ENCODE data around the gene ACKR2. TPM values are rescaled to one million over a fixed set of nuclear protein-coding genes. Genes with fewer than 3 reads are reported as not detected.

The ACKR2 gene
- total RNA-seq, 1 experiment from 2014 or later, result 0.28 TPM

DNA sequence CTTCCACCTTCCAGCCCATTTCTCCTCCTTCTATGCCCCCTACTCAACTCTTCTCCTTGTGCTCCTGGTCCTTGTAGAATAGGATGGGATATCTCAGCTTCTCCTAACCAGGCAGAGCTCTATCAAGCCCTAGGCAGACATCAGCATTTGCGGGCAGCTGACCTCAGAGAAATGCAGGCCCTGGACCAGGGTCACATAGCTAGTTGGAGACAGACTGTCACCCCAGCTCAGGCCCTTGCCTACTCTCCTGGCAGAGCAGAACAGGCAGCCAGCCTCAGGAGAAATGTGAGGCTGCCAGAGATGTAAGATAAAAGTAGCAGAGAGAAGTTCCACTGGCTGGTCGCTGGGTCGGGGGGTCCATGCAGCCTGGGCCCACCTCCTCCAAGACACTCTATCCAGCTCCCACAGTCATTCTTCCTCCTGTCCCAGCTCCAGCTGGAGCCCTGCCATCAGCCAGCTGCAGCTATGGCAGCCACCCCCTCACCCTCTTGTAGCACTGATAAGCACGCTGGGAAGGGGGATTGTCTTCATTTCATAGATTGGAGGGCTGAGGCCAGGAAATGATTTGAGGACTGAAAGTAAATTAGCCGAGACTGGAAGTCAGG lies 62.4 kb downstream of the ACKR2 start:
- no peak for ATAC-seq
- CTCF ChIA-PET, result interaction anchor here (1.1 to 2.6 kb wide), 3 partner anchors 9 to 41 kb away, joined by 3 to 12 read pairs (median 10); no protein-coding TSS in a partner anchor
- H3K9me3 Mint-ChIP-seq, result no peaks in the 10 kb centered on the region
- TF ChIP-seq FOXJ3 (CRISPR knock-in tag; IDR thresholded peaks at IDR 0.05; ENCODE audit: borderline replicate concordance), result no peak
- no peak for TF ChIP-seq RELA (CRISPR knock-in tag; IDR thresholded peaks at IDR 0.05; ENCODE audit: borderline replicate concordance)
- no peak for TF ChIP-seq EMX1 (CRISPR knock-in tag; IDR thresholded peaks at IDR 0.05)
- TF ChIP-seq SOX15 (CRISPR knock-in tag; IDR thresholded peaks at IDR 0.05), result no peak
- no peak for TF ChIP-seq ZNF263 (CRISPR knock-in tag; IDR thresholded peaks at IDR 0.05; ENCODE audit: low read depth)
- TF ChIP-seq ZNF121 (CRISPR knock-in tag; IDR thresholded peaks at IDR 0.05), result no peak
- TF ChIP-seq FOXK1 (CRISPR knock-in tag; IDR thresholded peaks at IDR 0.05), result no peak
- TF ChIP-seq, protein P1, sequence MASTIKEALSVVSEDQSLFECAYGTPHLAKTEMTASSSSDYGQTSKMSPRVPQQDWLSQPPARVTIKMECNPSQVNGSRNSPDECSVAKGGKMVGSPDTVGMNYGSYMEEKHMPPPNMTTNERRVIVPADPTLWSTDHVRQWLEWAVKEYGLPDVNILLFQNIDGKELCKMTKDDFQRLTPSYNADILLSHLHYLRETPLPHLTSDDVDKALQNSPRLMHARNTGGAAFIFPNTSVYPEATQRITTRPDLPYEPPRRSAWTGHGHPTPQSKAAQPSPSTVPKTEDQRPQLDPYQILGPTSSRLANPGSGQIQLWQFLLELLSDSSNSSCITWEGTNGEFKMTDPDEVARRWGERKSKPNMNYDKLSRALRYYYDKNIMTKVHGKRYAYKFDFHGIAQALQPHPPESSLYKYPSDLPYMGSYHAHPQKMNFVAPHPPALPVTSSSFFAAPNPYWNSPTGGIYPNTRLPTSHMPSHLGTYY (CRISPR knock-in tag; IDR thresholded peaks at IDR 0.05), result no peak
- TF ChIP-seq, protein P2, sequence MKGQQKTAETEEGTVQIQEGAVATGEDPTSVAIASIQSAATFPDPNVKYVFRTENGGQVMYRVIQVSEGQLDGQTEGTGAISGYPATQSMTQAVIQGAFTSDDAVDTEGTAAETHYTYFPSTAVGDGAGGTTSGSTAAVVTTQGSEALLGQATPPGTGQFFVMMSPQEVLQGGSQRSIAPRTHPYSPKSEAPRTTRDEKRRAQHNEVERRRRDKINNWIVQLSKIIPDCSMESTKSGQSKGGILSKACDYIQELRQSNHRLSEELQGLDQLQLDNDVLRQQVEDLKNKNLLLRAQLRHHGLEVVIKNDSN (CRISPR knock-in tag; IDR thresholded peaks at IDR 0.05), result no peak
- no peak for TF ChIP-seq FOXP1 (CRISPR knock-in tag; IDR thresholded peaks at IDR 0.05; ENCODE audit: borderline replicate concordance)
- TF ChIP-seq ZBTB21 (CRISPR knock-in tag; IDR thresholded peaks at IDR 0.05; ENCODE audit: borderline replicate concordance), result no peak
- TF ChIP-seq, protein P3, sequence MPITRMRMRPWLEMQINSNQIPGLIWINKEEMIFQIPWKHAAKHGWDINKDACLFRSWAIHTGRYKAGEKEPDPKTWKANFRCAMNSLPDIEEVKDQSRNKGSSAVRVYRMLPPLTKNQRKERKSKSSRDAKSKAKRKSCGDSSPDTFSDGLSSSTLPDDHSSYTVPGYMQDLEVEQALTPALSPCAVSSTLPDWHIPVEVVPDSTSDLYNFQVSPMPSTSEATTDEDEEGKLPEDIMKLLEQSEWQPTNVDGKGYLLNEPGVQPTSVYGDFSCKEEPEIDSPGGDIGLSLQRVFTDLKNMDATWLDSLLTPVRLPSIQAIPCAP (CRISPR knock-in tag; IDR thresholded peaks at IDR 0.05), result no peak
- no peak for TF ChIP-seq CBFB (CRISPR knock-in tag; IDR thresholded peaks at IDR 0.05; ENCODE audit: low read depth)
- TF ChIP-seq CREB1 (CRISPR knock-in tag; IDR thresholded peaks at IDR 0.05), result no peak
- TF ChIP-seq, protein P4, sequence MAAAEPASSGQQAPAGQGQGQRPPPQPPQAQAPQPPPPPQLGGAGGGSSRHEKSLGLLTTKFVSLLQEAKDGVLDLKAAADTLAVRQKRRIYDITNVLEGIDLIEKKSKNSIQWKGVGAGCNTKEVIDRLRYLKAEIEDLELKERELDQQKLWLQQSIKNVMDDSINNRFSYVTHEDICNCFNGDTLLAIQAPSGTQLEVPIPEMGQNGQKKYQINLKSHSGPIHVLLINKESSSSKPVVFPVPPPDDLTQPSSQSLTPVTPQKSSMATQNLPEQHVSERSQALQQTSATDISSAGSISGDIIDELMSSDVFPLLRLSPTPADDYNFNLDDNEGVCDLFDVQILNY (CRISPR knock-in tag; IDR thresholded peaks at IDR 0.05), result no peak
- no peak for TF ChIP-seq SMAD4 (CRISPR knock-in tag; IDR thresholded peaks at IDR 0.05)
- TF ChIP-seq ZNF138 (CRISPR knock-in tag; conservative IDR thresholded peaks at IDR 0.05), result no peak
- no peak for TF ChIP-seq ELF4 (CRISPR knock-in tag; IDR thresholded peaks at IDR 0.05; ENCODE audit: low read depth)
- DNase-seq (ENCODE audit: low spot score), result no peak
- no peaks in the 10 kb centered on the region for H3K36me3 Mint-ChIP-seq
- H3K27ac Mint-ChIP-seq, result no peak overlapping the region
- H3K27me3 Mint-ChIP-seq (ENCODE audit: low read depth), result peaks cover 4% of the 10 kb centered on the region
- H3K4me1 Mint-ChIP-seq, result no peaks in the 10 kb centered on the region
- no peak overlapping the region for H3K4me3 Mint-ChIP-seq
- POLR2A ChIA-PET, result no interaction called here

DNA sequence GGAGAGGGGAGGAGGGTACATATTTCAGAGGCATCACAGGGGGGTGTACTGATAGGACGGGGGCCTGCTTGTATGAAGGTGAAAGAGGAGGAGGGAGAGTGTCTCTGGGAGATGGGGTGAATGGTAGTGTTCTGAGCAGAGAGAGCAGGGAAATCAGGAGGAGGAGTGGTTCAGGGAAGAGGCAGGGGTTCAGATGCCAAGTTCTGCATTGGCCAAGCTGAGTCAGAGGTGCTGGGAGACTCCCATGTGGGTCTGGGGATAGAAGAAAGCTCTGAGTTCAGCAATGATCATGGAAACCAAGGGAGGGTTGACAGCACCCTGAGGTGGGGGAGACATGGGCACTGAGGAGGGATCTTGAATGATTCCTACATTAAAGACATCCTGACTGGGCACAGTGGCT lies 63.5 kb downstream of the ACKR2 start:
- no peak overlapping the region for H3K27ac Mint-ChIP-seq
- CTCF ChIA-PET, result interaction anchor here (2.2 to 2.6 kb wide), 2 partner anchors 8 to 42 kb away, joined by 10 to 12 read pairs; no protein-coding TSS in a partner anchor
- H3K36me3 Mint-ChIP-seq, result no peaks in the 10 kb centered on the region
- no peak overlapping the region for H3K4me3 Mint-ChIP-seq
- H3K9me3 Mint-ChIP-seq, result no peaks in the 10 kb centered on the region
- peaks cover 4% of the 10 kb centered on the region for H3K27me3 Mint-ChIP-seq (ENCODE audit: low read depth)
- no peak for DNase-seq (ENCODE audit: low spot score)
- ATAC-seq, result no peak
- POLR2A ChIA-PET, result no interaction called here
- no peaks in the 10 kb centered on the region for H3K4me1 Mint-ChIP-seq
- TF ChIP-seq SOX15 (CRISPR knock-in tag; IDR thresholded peaks at IDR 0.05), result no peak
- TF ChIP-seq, protein P5, sequence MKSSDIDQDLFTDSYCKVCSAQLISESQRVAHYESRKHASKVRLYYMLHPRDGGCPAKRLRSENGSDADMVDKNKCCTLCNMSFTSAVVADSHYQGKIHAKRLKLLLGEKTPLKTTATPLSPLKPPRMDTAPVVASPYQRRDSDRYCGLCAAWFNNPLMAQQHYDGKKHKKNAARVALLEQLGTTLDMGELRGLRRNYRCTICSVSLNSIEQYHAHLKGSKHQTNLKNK (CRISPR knock-in tag; IDR thresholded peaks at IDR 0.05), result no peak
- TF ChIP-seq SMAD3 (CRISPR knock-in tag; IDR thresholded peaks at IDR 0.05; ENCODE audit: borderline replicate concordance), result no peak
- no peak for TF ChIP-seq ZNF219 (CRISPR knock-in tag; IDR thresholded peaks at IDR 0.05; ENCODE audit: borderline replicate concordance)
- TF ChIP-seq SMAD4 (CRISPR knock-in tag; IDR thresholded peaks at IDR 0.05), result no peak
- TF ChIP-seq, protein P6, sequence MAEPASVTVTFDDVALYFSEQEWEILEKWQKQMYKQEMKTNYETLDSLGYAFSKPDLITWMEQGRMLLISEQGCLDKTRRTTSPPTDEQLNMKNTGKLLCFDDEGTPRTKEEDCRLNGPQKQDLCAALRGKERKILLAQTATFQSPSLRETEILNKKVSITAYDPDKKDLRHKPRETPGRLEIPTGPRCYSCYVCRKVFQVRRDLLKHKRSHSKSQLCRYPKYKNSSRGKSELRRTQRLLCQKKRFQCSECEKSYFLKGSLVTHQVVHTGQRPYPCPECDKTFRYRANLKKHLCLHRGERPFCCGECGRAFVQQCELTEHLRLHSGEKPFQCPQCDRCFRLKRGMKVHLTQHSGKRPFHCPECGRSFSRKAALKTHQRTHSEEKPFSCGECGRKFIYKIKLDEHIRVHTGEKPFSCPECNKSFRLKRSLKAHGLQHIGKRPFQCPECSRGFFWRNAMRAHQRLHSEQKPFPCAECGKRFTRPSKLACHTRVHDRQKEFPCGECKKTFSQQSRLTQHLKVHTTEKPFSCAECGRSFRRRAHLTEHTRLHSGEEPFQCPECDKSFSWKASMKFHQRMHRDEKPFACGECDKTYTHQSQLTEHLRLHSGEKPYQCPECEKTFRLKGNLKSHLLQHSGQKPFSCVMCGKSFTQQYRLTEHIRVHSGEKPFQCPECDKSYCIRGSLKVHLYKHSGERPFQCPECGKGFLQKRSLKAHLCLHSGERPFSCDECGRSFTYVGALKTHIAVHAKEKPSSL (CRISPR knock-in tag; conservative IDR thresholded peaks at IDR 0.05), result no peak
- TF ChIP-seq ZNF671 (CRISPR knock-in tag; IDR thresholded peaks at IDR 0.05), result no peak
- TF ChIP-seq, protein P7, sequence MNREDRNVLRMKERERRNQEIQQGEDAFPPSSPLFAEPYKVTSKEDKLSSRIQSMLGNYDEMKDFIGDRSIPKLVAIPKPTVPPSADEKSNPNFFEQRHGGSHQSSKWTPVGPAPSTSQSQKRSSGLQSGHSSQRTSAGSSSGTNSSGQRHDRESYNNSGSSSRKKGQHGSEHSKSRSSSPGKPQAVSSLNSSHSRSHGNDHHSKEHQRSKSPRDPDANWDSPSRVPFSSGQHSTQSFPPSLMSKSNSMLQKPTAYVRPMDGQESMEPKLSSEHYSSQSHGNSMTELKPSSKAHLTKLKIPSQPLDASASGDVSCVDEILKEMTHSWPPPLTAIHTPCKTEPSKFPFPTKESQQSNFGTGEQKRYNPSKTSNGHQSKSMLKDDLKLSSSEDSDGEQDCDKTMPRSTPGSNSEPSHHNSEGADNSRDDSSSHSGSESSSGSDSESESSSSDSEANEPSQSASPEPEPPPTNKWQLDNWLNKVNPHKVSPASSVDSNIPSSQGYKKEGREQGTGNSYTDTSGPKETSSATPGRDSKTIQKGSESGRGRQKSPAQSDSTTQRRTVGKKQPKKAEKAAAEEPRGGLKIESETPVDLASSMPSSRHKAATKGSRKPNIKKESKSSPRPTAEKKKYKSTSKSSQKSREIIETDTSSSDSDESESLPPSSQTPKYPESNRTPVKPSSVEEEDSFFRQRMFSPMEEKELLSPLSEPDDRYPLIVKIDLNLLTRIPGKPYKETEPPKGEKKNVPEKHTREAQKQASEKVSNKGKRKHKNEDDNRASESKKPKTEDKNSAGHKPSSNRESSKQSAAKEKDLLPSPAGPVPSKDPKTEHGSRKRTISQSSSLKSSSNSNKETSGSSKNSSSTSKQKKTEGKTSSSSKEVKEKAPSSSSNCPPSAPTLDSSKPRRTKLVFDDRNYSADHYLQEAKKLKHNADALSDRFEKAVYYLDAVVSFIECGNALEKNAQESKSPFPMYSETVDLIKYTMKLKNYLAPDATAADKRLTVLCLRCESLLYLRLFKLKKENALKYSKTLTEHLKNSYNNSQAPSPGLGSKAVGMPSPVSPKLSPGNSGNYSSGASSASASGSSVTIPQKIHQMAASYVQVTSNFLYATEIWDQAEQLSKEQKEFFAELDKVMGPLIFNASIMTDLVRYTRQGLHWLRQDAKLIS (CRISPR knock-in tag; IDR thresholded peaks at IDR 0.05; ENCODE audit: borderline replicate concordance), result no peak
- TF ChIP-seq ZNF396 (CRISPR knock-in tag; IDR thresholded peaks at IDR 0.05; ENCODE audit: borderline replicate concordance), result no peak
